SK-N-SH treated with all-trans-retinoic acid at 6 μM for 48 hours (cell line): ENCODE measurements around the gene HES1.
A peak's percentile ranks its signal among the peaks of the same experiment; 100 is the strongest.

ENCODE experiments used
- ATAC-seq: fragments of 200-7000 bp; cut with Tn5 transposase; 3 replicates; pipeline ENCODE4 v1.9.1; 2020; ENCODE audit warnings: mild to moderate bottlenecking, moderate library complexity
- ARNTL ChIP-seq: fragments of 450-650 bp; formaldehyde crosslinking; IDR thresholded peaks from 2 replicates; pipeline ENCODE4 v1.5.0; 2020; ENCODE audit warnings: low read depth, mild to moderate bottlenecking, moderate library complexity, borderline replicate concordance
- CREB5 ChIP-seq: fragments of 250-450 bp; sonication (Bioruptor Pico); IDR thresholded peaks from 2 replicates; pipeline ENCODE4 v1.5.1; 2020; ENCODE audit warnings: low read depth, mild to moderate bottlenecking, moderate library complexity
- CSDC2 ChIP-seq: fragments of 250-450 bp; sonication (Bioruptor Pico); IDR thresholded peaks from 2 replicates; pipeline ENCODE4 v1.5.0; 2020; ENCODE audit warnings: mild to moderate bottlenecking, moderate library complexity
- GLIS3 ChIP-seq: fragments of 250-450 bp; sonication (Bioruptor Pico); IDR thresholded peaks from 2 replicates; pipeline ENCODE4 v1.5.0; 2020; ENCODE audit warnings: mild to moderate bottlenecking, moderate library complexity
- ISL1 ChIP-seq: fragments of 250-450 bp; sonication (Bioruptor Pico); IDR thresholded peaks from 2 replicates; pipeline ENCODE4 v2.1.2; 2022; ENCODE audit warnings: mild to moderate bottlenecking, moderate library complexity
- OSR1 ChIP-seq: fragments of 250-450 bp; sonication (Bioruptor Pico); IDR thresholded peaks from 2 replicates; pipeline ENCODE4 v1.8.0; 2022; ENCODE audit warnings: moderate library complexity, mild to moderate bottlenecking, inconsistent platforms
- PATZ1 ChIP-seq: fragments of 250-450 bp; sonication (Bioruptor Pico); IDR thresholded peaks from 2 replicates; pipeline ENCODE4 v1.8.0; 2020; ENCODE audit warnings: mild to moderate bottlenecking, moderate library complexity, borderline replicate concordance
- PPARA ChIP-seq: fragments of 250-450 bp; sonication (Bioruptor Pico); IDR thresholded peaks from 2 replicates; pipeline ENCODE4 v1.5.0; 2020; ENCODE audit warnings: mild to moderate bottlenecking, borderline replicate concordance
- SNAI2 ChIP-seq: fragments of 250-450 bp; sonication (Bioruptor Pico); IDR thresholded peaks from 2 replicates; pipeline ENCODE4 v1.5.0; 2020; ENCODE audit warnings: mild to moderate bottlenecking, moderate library complexity
- TSHZ2 ChIP-seq: fragments of 250-450 bp; sonication (Bioruptor Pico); IDR thresholded peaks from 2 replicates; pipeline ENCODE4 v1.5.0; 2020; ENCODE audit warnings: mild to moderate bottlenecking, moderate library complexity
- ZC3H10 ChIP-seq: fragments of 250-450 bp; sonication (Bioruptor Pico); IDR thresholded peaks from 2 replicates; pipeline ENCODE4 v1.5.1; 2021; ENCODE audit warnings: mild to moderate bottlenecking, moderate library complexity
- ZFP3 ChIP-seq: fragments of 250-450 bp; sonication (Bioruptor Pico); IDR thresholded peaks from 2 replicates; pipeline ENCODE4 v1.5.0; 2020; ENCODE audit warnings: mild to moderate bottlenecking, moderate library complexity
- ZFP30 ChIP-seq: fragments of 450-650 bp; formaldehyde crosslinking; IDR thresholded peaks from 2 replicates; pipeline ENCODE4 v1.5.0; 2022; ENCODE audit warnings: mild to moderate bottlenecking, moderate library complexity
- ZNF565 ChIP-seq: fragments of 450-650 bp; formaldehyde crosslinking; conservative IDR thresholded peaks from 2 replicates; pipeline ENCODE4 v1.5.0; 2020; ENCODE audit warnings: low read depth, mild to moderate bottlenecking, moderate library complexity
- ZNF70 ChIP-seq: fragments of 450-650 bp; formaldehyde crosslinking; IDR thresholded peaks from 2 replicates; pipeline ENCODE4 v1.5.0; 2020; ENCODE audit warnings: mild to moderate bottlenecking, moderate library complexity
- ZNF8 ChIP-seq: fragments of 450-650 bp; formaldehyde crosslinking; IDR thresholded peaks from 2 replicates; pipeline ENCODE4 v1.5.0; 2020; ENCODE audit warnings: mild to moderate bottlenecking, moderate library complexity

The HES1 gene

GRCh38 chr3:194095464-194095863 is 40.5 kb upstream of the HES1 start:
- no peak for ATAC-seq
- TF ChIP-seq ZNF565 (CRISPR knock-in tag) = no peak
- TF ChIP-seq ISL1 = no peak
- TF ChIP-seq ZFP3 = no peak
- TF ChIP-seq SNAI2 (CRISPR knock-in tag) = no peak
- TF ChIP-seq ZNF8 (CRISPR knock-in tag) = no peak
- no peak for TF ChIP-seq ZFP30 (CRISPR knock-in tag)
- no peak for TF ChIP-seq CSDC2 (CRISPR knock-in tag)
- TF ChIP-seq ZNF70 (CRISPR knock-in tag) = no peak
- TF ChIP-seq OSR1 (CRISPR knock-in tag) = no peak

- TF ChIP-seq ZFP30 (CRISPR knock-in tag) (no peak), SNAI2 (CRISPR knock-in tag) (no peak), OSR1 (CRISPR knock-in tag) (no peak), ZC3H10 (CRISPR knock-in tag) (no peak), ZNF70 (CRISPR knock-in tag) (no peak), PATZ1 (CRISPR knock-in tag) (no peak), GLIS3 (CRISPR knock-in tag) (no peak)
- no peak for ATAC-seq
Observed at GRCh38 chr3:194095902-194096301, 40.0 kb upstream of the HES1 start.

- ATAC-seq = no peak
- TF ChIP-seq GLIS3 (CRISPR knock-in tag) = no peak
- no peak for TF ChIP-seq PPARA (CRISPR knock-in tag)
- no peak for TF ChIP-seq ZNF565 (CRISPR knock-in tag)
- TF ChIP-seq ARNTL (CRISPR knock-in tag) = no peak
- TF ChIP-seq ZC3H10 (CRISPR knock-in tag) = no peak
- no peak for TF ChIP-seq CREB5 (CRISPR knock-in tag)
- TF ChIP-seq ZNF8 (CRISPR knock-in tag) = no peak
- TF ChIP-seq ZFP30 (CRISPR knock-in tag) = no peak
- TF ChIP-seq, all 23 proteins: peak for 0
Observed at GRCh38 chr3:194097141-194097882, 38.6 kb upstream of the HES1 start.

GRCh38 chr3:194098081-194098842 is 37.7 kb upstream of the HES1 start:
- peak; percentile 66 for ATAC-seq
- no peak for TF ChIP-seq ZNF8 (CRISPR knock-in tag)
- TF ChIP-seq ARNTL (CRISPR knock-in tag) = no peak
- no peak for TF ChIP-seq PATZ1 (CRISPR knock-in tag)
- no peak for TF ChIP-seq ZC3H10 (CRISPR knock-in tag)
- no peak for TF ChIP-seq TSHZ2 (CRISPR knock-in tag)
- TF ChIP-seq ZFP30 (CRISPR knock-in tag) = no peak
- no peak for TF ChIP-seq PPARA (CRISPR knock-in tag)
- TF ChIP-seq CSDC2 (CRISPR knock-in tag) = no peak
- TF ChIP-seq, all 23 proteins: peak for 0
